Kidney epithelial cell (primary cell): ENCODE data around the gene REEP1. TPM values are rescaled to one million over a fixed set of nuclear protein-coding genes. Genes with fewer than 3 reads are reported as not detected.

Experiments used
- DNase-seq: peaks from one replicate; pipeline ENCODE4 v3.0.0-alpha.2; 2010; ENCODE audit warnings: low read depth
- H3K27me3 ChIP-seq: 2 replicates; pipeline ENCODE4 v1.6.0; 2011; ENCODE audit warnings: low read length; ENCODE audit not compliant: control insufficient read depth, insufficient read depth
- H3K36me3 ChIP-seq: 2 replicates; pipeline ENCODE4 v1.5.1; 2011; ENCODE audit warnings: low read length; ENCODE audit not compliant: control insufficient read depth, insufficient read depth
- H3K4me3 ChIP-seq: 2 replicates; pipeline ENCODE4 v1.5.1; 2011; ENCODE audit warnings: low read depth, mild to moderate bottlenecking, control low read depth, low read length
- total RNA-seq: library from RNA; depleted of rRNA; stranded (reverse); fragments of >200 nt; gene quantifications from 2 replicates; pipeline ENCODE4 v1.2.3, GENCODE V29; 2015
- TF ChIP-seq, protein P1 (sequence below): IDR thresholded peaks from 2 replicates; pipeline ENCODE4 v1.5.1; 2011; ENCODE audit warnings: mild to moderate bottlenecking, moderate library complexity, low read length, control low read depth, inconsistent platforms; ENCODE audit not compliant: insufficient read depth, poor library complexity, severe bottlenecking

Gene REEP1
- total RNA-seq, 1 donor from 2014 or later, result 1.3 TPM

DNA sequence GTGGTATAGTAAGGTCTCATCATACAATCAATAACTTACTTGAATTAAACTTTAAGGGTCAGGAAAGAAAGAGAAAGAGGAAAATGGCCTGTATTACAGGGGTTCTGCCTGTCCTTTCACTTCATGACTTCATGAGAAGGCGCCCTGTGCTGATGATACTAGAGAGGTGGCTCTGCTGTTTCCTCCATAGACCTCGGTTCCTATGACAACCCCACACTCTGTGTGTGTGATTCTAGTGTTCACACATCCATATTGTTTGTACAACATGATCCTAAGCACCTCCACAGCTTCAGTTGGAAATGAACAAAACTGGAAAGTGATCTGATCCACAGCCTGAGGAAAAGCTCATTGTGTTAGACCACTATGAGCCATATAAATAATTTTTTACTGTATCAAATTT lies 7.0 kb upstream of the REEP1 start:
- DNase-seq, result no peak
- no peak overlapping the region for H3K4me3 ChIP-seq

GRCh38 chr2:86342488-86342887 lies 5.1 kb upstream of the REEP1 start:
- TF ChIP-seq, protein P1, sequence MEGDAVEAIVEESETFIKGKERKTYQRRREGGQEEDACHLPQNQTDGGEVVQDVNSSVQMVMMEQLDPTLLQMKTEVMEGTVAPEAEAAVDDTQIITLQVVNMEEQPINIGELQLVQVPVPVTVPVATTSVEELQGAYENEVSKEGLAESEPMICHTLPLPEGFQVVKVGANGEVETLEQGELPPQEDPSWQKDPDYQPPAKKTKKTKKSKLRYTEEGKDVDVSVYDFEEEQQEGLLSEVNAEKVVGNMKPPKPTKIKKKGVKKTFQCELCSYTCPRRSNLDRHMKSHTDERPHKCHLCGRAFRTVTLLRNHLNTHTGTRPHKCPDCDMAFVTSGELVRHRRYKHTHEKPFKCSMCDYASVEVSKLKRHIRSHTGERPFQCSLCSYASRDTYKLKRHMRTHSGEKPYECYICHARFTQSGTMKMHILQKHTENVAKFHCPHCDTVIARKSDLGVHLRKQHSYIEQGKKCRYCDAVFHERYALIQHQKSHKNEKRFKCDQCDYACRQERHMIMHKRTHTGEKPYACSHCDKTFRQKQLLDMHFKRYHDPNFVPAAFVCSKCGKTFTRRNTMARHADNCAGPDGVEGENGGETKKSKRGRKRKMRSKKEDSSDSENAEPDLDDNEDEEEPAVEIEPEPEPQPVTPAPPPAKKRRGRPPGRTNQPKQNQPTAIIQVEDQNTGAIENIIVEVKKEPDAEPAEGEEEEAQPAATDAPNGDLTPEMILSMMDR, result no peak
- no peaks in the 10 kb centered on the region for H3K36me3 ChIP-seq

More for the DNA sequence above, 7.0 kb upstream of the REEP1 start:
- Histone ChIP-seq H3K36me3 (no peaks in the 10 kb centered on the region), H3K27me3 (peaks cover 3% of the 10 kb centered on the region)
- TF ChIP-seq, protein P1, result no peak

GRCh38 chr2:86341470-86341869 lies 4.0 kb upstream of the REEP1 start:
- TF ChIP-seq, protein P1, result no peak
- DNase-seq, result no peak
- Histone ChIP-seq H3K27me3 (peaks cover 23% of the 10 kb centered on the region), H3K4me3 (no peak overlapping the region), H3K36me3 (no peaks in the 10 kb centered on the region)

More at GRCh38 chr2:86342488-86342887, 5.1 kb upstream of the REEP1 start:
- no peak overlapping the region for H3K4me3 ChIP-seq
- DNase-seq, result no peak
- peaks cover 17% of the 10 kb centered on the region for H3K27me3 ChIP-seq

GRCh38 chr2:86338778-86339295 lies 1.4 kb upstream of the REEP1 start:
- H3K36me3 ChIP-seq, result no peaks in the 10 kb centered on the region
- no peak for DNase-seq
- TF ChIP-seq, protein P1, result no peak
- H3K4me3 ChIP-seq, result no peak overlapping the region
- H3K27me3 ChIP-seq, result peaks cover 31% of the 10 kb centered on the region

GRCh38 chr2:86336675-86337243 lies 667 bp downstream of the REEP1 start:
- peaks cover 31% of the 10 kb centered on the region for H3K27me3 ChIP-seq
- TF ChIP-seq, protein P1, result no peak
- H3K36me3 ChIP-seq, result no peaks in the 10 kb centered on the region
- H3K4me3 ChIP-seq, result peak overlapping the region; percentile 36
- no peak for DNase-seq
